ENCODE data around the gene IL1RAPL1.
"Not testable (repeated sequence)": the region's sequence is repeated elsewhere in the genome, so short reads cannot be mapped to it uniquely, and the experiment has no call there.

IL1RAPL1 gene

GRCh38 chrX:29318012-29318411 lies 730.8 kb downstream of the IL1RAPL1 start:
- DNase-seq: no peak
- no peak overlapping the region for H3K27ac ChIP-seq
- in situ Hi-C loops (cut with HindIII; ENCODE audit: low pct_ligation_motif_present, low sequenced_read_pairs): no loop called here
- H3K36me3 ChIP-seq (replicated peaks): no peaks in the 10 kb centered on the region
- H3K4me3 ChIP-seq (ENCODE audit: low read depth, low read length): no peak overlapping the region
- no peaks in the 10 kb centered on the region for H3K27me3 ChIP-seq (replicated peaks)
- TF ChIP-seq, protein P1, sequence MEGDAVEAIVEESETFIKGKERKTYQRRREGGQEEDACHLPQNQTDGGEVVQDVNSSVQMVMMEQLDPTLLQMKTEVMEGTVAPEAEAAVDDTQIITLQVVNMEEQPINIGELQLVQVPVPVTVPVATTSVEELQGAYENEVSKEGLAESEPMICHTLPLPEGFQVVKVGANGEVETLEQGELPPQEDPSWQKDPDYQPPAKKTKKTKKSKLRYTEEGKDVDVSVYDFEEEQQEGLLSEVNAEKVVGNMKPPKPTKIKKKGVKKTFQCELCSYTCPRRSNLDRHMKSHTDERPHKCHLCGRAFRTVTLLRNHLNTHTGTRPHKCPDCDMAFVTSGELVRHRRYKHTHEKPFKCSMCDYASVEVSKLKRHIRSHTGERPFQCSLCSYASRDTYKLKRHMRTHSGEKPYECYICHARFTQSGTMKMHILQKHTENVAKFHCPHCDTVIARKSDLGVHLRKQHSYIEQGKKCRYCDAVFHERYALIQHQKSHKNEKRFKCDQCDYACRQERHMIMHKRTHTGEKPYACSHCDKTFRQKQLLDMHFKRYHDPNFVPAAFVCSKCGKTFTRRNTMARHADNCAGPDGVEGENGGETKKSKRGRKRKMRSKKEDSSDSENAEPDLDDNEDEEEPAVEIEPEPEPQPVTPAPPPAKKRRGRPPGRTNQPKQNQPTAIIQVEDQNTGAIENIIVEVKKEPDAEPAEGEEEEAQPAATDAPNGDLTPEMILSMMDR (IDR thresholded peaks at IDR 0.05; ENCODE audit: low read depth, low read length, missing control alignments): no peak

GRCh38 chrX:29332429-29332828 lies 745.2 kb downstream of the IL1RAPL1 start:
- in situ Hi-C loops (cut with HindIII; ENCODE audit: low pct_ligation_motif_present, low sequenced_read_pairs); H3K27me3 ChIP-seq (replicated peaks); DNase-seq: not testable (repeated sequence)

GRCh38 chrX:29333091-29333490 lies 745.8 kb downstream of the IL1RAPL1 start:
- DNase-seq; H3K27ac ChIP-seq; H3K4me3 ChIP-seq (ENCODE audit: low read depth, low read length); H3K27me3 ChIP-seq (replicated peaks); H3K36me3 ChIP-seq (replicated peaks); in situ Hi-C loops (cut with HindIII; ENCODE audit: low pct_ligation_motif_present, low sequenced_read_pairs): not testable (repeated sequence)

More at GRCh38 chrX:29332429-29332828, 745.2 kb downstream of the IL1RAPL1 start:
- not testable (repeated sequence) for H3K36me3 ChIP-seq (replicated peaks); H3K4me3 ChIP-seq (ENCODE audit: low read depth, low read length); H3K27ac ChIP-seq

DNA sequence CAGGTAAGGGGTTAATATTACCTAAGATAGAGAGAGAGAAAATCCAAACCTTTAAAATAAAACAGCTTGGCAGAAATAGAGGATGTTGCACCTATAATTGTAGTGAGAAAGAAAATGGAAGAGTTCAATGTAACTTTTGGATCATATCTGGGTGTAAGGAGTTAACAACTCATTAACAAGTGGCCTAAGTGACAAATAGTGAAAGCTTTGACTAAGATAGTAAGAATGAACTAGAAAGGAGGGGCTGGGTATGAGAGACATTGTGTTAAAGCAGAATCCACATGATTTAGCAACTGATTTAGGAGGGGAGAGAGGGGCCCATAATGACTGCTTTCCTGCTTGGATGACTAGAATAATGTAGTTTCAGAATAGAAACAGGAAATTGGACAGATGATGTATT lies 761.0 kb downstream of the IL1RAPL1 start:
- TF ChIP-seq, protein P1 (IDR thresholded peaks at IDR 0.05; ENCODE audit: low read depth, low read length, missing control alignments): no peak
- Histone ChIP-seq H3K4me3 (ENCODE audit: low read depth, low read length) (no peak overlapping the region), H3K36me3 (replicated peaks) (no peaks in the 10 kb centered on the region), H3K27ac (no peak overlapping the region), H3K27me3 (replicated peaks) (no peaks in the 10 kb centered on the region)
- no peak for DNase-seq
- in situ Hi-C loops (cut with HindIII; ENCODE audit: low pct_ligation_motif_present, low sequenced_read_pairs): no loop called here

- TF ChIP-seq, protein P1 (IDR thresholded peaks at IDR 0.05; ENCODE audit: low read depth, low read length, missing control alignments): no peak
- Histone ChIP-seq H3K27me3 (replicated peaks) (no peaks in the 10 kb centered on the region), H3K4me3 (ENCODE audit: low read depth, low read length) (no peak overlapping the region), H3K36me3 (replicated peaks) (no peaks in the 10 kb centered on the region), H3K27ac (no peak overlapping the region)
- in situ Hi-C loops (cut with HindIII; ENCODE audit: low pct_ligation_motif_present, low sequenced_read_pairs): no loop called here
- no peak for DNase-seq
Measured at GRCh38 chrX:29359276-29359675, 772.0 kb downstream of the IL1RAPL1 start.

DNA sequence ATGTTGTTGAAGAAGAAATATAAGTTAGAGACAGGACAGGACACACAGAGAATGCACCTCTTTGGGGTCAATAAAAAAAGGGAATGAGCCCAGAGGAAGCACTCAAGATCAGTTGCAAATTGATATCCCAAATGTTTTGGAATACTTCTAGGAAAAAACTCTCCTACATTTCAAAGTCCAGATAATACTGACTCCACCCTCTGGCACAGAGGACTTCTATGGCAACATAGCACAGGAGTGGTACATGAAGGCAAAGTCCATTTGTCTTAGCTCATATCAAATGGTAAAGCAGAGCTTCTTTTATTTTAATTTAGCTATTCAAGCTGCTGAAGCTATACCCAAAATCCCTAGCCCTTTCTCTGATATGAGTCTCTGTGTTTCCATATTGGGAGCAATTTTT lies 787.5 kb downstream of the IL1RAPL1 start:
- DNase-seq; H3K27ac ChIP-seq; in situ Hi-C loops (cut with HindIII; ENCODE audit: low pct_ligation_motif_present, low sequenced_read_pairs): not testable (repeated sequence)

GRCh38 chrX:29376584-29376983 lies 789.3 kb downstream of the IL1RAPL1 start:
- in situ Hi-C loops (cut with HindIII; ENCODE audit: low pct_ligation_motif_present, low sequenced_read_pairs): no loop called here
- DNase-seq: no peak
- H3K36me3 ChIP-seq (replicated peaks): no peaks in the 10 kb centered on the region

More for the DNA sequence above, 787.5 kb downstream of the IL1RAPL1 start:
- H3K4me3 ChIP-seq (ENCODE audit: low read depth, low read length); H3K36me3 ChIP-seq (replicated peaks); H3K27me3 ChIP-seq (replicated peaks): not testable (repeated sequence)

More at GRCh38 chrX:29376584-29376983, 789.3 kb downstream of the IL1RAPL1 start:
- H3K27ac ChIP-seq: no peak overlapping the region
- TF ChIP-seq, protein P1 (IDR thresholded peaks at IDR 0.05; ENCODE audit: low read depth, low read length, missing control alignments): no peak
- no peaks in the 10 kb centered on the region for H3K27me3 ChIP-seq (replicated peaks)
- no peak overlapping the region for H3K4me3 ChIP-seq (ENCODE audit: low read depth, low read length)

All from brain microvascular endothelial cell (primary cell).